ENCODE data around the gene GRM1. TPM values are rescaled to one million over a fixed set of nuclear protein-coding genes. Genes with fewer than 3 reads are reported as not detected.

Gene GRM1
- total and polyA plus RNA-seq, 8 donors: not detected

DNA sequence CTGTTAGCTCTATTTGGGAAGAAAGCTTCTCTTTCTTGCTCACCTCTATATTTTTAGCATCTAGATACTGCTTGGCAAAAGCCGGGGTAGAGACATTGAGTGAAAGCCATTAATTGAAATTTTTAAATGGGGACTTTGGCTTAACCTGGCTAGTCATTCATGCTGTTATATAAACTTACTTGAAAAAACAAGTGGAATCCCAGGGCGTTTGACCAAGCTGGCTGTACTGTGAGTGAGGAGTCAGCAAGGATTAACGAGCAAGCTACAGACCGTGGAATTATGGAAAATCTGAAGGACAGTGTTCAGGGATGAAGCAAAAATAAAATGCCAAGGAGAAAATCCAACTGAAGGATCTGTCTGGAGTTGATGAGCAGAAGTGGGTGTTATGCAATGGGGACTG is 232.0 kb downstream of the GRM1 start:
- TF ChIP-seq, protein P1, sequence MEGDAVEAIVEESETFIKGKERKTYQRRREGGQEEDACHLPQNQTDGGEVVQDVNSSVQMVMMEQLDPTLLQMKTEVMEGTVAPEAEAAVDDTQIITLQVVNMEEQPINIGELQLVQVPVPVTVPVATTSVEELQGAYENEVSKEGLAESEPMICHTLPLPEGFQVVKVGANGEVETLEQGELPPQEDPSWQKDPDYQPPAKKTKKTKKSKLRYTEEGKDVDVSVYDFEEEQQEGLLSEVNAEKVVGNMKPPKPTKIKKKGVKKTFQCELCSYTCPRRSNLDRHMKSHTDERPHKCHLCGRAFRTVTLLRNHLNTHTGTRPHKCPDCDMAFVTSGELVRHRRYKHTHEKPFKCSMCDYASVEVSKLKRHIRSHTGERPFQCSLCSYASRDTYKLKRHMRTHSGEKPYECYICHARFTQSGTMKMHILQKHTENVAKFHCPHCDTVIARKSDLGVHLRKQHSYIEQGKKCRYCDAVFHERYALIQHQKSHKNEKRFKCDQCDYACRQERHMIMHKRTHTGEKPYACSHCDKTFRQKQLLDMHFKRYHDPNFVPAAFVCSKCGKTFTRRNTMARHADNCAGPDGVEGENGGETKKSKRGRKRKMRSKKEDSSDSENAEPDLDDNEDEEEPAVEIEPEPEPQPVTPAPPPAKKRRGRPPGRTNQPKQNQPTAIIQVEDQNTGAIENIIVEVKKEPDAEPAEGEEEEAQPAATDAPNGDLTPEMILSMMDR (IDR thresholded peaks at IDR 0.05): no peak
- TF ChIP-seq EP300 (IDR thresholded peaks at IDR 0.05) (no peak), POLR2A (IDR thresholded peaks at IDR 0.05) (no peak), POLR2AphosphoS5 (IDR thresholded peaks at IDR 0.05) (no peak)
- 65 to 78% (median 72%) methylated on average over 4 of the region's 4 CpGs for WGBS, 5 donors
- no peak for DNase-seq
- H3K27ac ChIP-seq: no peak overlapping the region
- no peaks in the 10 kb centered on the region for H3K36me3 ChIP-seq
- no peaks in the 10 kb centered on the region for H3K9me3 ChIP-seq
- no peaks in the 10 kb centered on the region for H3K4me1 ChIP-seq
- intact Hi-C loops (cut with DNase I; ENCODE audit: low total_unique reads): no loop called here
- H3K27me3 ChIP-seq: no peaks in the 10 kb centered on the region
- no peak overlapping the region for H3K4me3 ChIP-seq

- Histone ChIP-seq H3K4me1 (no peaks in the 10 kb centered on the region), H3K27ac (no peak overlapping the region), H3K4me3 (no peak overlapping the region), H3K9me3 (no peaks in the 10 kb centered on the region), H3K27me3 (no peaks in the 10 kb centered on the region), H3K36me3 (no peaks in the 10 kb centered on the region)
- WGBS, 5 donors: 97 to 98% (median 98%) methylated on average over 2 of the region's 2 CpGs
- intact Hi-C loops (cut with DNase I; ENCODE audit: low total_unique reads): no loop called here
- no peak for TF ChIP-seq POLR2AphosphoS5 (IDR thresholded peaks at IDR 0.05)
- no peak for TF ChIP-seq POLR2A (IDR thresholded peaks at IDR 0.05)
- TF ChIP-seq, protein P1 (IDR thresholded peaks at IDR 0.05): no peak
- TF ChIP-seq EP300 (IDR thresholded peaks at IDR 0.05): no peak
- DNase-seq: no peak
Measured at GRCh38 chr6:146265056-146265455, 236.2 kb downstream of the GRM1 start.

DNA sequence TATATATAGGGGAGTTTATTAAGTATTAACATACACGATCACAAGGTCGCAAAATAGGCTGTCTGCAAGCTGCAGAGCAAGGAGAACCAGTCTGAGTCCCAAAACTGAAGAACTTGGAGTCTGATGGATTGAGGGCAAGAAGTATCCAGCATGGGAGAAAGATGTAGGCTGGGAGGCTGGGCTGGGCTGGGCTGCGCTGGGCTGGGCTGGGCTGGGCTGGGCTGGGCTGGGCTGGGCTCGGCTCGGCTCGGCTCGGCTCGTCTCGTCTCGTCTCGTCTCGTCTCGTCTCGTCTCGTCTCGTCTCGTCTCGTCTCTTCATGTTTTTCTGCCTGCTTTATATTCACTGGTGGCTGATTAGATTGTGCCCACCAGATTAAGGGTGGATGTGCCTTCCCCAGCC is 238.6 kb downstream of the GRM1 start:
- WGBS, 5 donors: 91 to 96% (median 93%) methylated on average over 17 to 18 of the region's 18 CpGs
- peaks cover 0 to 4% (median 0%) of the 10 kb centered on the region in 4 donors for H3K4me1 ChIP-seq
- no peak for DNase-seq
- no peak overlapping the region for H3K27ac ChIP-seq
- H3K9me3 ChIP-seq: no peaks in the 10 kb centered on the region
- no peak overlapping the region for H3K4me3 ChIP-seq
- H3K27me3 ChIP-seq: no peaks in the 10 kb centered on the region
- TF ChIP-seq EP300 (IDR thresholded peaks at IDR 0.05) (no peak), POLR2AphosphoS5 (IDR thresholded peaks at IDR 0.05) (no peak), POLR2A (IDR thresholded peaks at IDR 0.05) (no peak)
- TF ChIP-seq, protein P1 (IDR thresholded peaks at IDR 0.05): no peak
- intact Hi-C loops (cut with DNase I; ENCODE audit: low total_unique reads): no loop called here
- no peaks in the 10 kb centered on the region for H3K36me3 ChIP-seq

DNA sequence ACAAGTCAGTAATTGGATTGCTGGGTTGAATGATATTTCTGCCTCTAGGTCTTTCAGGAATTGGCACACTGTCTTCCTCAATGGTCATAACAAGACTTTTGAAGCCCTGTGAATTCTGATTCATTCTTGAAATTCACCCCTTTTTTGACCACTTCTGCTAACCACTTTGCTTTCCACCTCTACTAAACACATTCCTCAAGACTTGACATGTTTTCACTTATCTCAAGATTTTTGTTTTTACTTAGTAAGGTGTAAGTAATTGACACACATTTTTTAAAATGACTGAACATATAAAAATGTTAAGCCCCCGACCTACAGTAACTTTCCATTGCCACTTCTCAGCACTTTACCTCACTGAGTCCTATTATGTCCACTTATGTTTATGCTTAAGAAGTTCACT is 239.1 kb downstream of the GRM1 start:
- intact Hi-C loops (cut with DNase I; ENCODE audit: low total_unique reads): no loop called here
- Histone ChIP-seq H3K36me3 (no peaks in the 10 kb centered on the region), H3K27me3 (no peaks in the 10 kb centered on the region), H3K27ac (no peak overlapping the region), H3K9me3 (no peaks in the 10 kb centered on the region), H3K4me1 (peaks cover 0 to 4% (median 0%) of the 10 kb centered on the region in 4 donors), H3K4me3 (no peak overlapping the region)
- WGBS, 5 donors: 59 to 73% (median 63%) methylated on average over 1 of the region's 1 CpG
- TF ChIP-seq POLR2A (IDR thresholded peaks at IDR 0.05) (no peak), POLR2AphosphoS5 (IDR thresholded peaks at IDR 0.05) (no peak), EP300 (IDR thresholded peaks at IDR 0.05) (no peak)
- TF ChIP-seq, protein P1 (IDR thresholded peaks at IDR 0.05): no peak
- no peak for DNase-seq

All from stomach (tissue), 9 donors.